Right atrium auricular region (tissue), 2 donors: ENCODE measurements around the gene RASGRF1. TPM values are rescaled to one million over a fixed set of nuclear protein-coding genes. Genes with fewer than 3 reads are reported as not detected.

Experiments used
- DNase-seq: peaks from one replicate; pipeline ENCODE4 v3.0.0-alpha.2; 2019; ENCODE audit warnings: low spot score
- H3K27ac ChIP-seq, 2 donors: fragments of 200-600 bp; sonication (generic); 1 replicate in 1 of 2; 2 replicates in 1 of 2; pipeline ENCODE4 v1.5.1; 2016 to 2019
- H3K27me3 ChIP-seq, 2 donors: fragments of 200-600 bp; sonication (generic); one replicate each; pipeline versions ENCODE4 v1.5.1 to v1.6.0; 2017 to 2019
- H3K36me3 ChIP-seq: fragments of 200-600 bp; sonication (generic); one replicate; pipeline ENCODE4 v1.5.1; 2016
- H3K4me1 ChIP-seq, 2 donors: fragments of 200-600 bp; sonication (generic); one replicate each; pipeline versions ENCODE4 v1.5.1 to v1.6.0; 2017 to 2019
- H3K4me3 ChIP-seq, 2 donors: fragments of 200-600 bp; sonication (generic); 1 replicate in 1 of 2; 2 replicates in 1 of 2; pipeline ENCODE4 v1.5.1; 2017 to 2019; ENCODE audit warnings: mild to moderate bottlenecking in 1 of 2, moderate library complexity in 1 of 2
- H3K9me3 ChIP-seq, 2 donors: fragments of 200-600 bp; sonication (generic); one replicate each; pipeline ENCODE4 v1.5.1; 2019
- CTCF ChIP-seq, 2 donors: fragments of 200-600 bp; sonication (generic); IDR thresholded peaks; one replicate each; pipeline ENCODE4 v1.5.1; 2019; ENCODE audit warnings: antibody characterized with exemption in 2 of 2
- total RNA-seq, 2 donors: library from RNA; depleted of rRNA; stranded (reverse); fragments of >200 nt; gene quantifications; one replicate each; pipeline ENCODE4 v1.1.0, GENCODE V29; 2016

Gene RASGRF1
- total RNA-seq, 2 donors from 2014 or later, result 1.0 TPM; not detected in 1

GRCh38 chr15:78915341-78916087, 175.1 kb downstream of the RASGRF1 start:
- Histone ChIP-seq H3K4me1 (peaks cover 0 to 38% of the 10 kb centered on the region in 2 donors), H3K4me3 (no peak overlapping the region), H3K36me3 (peaks cover 25% of the 10 kb centered on the region), H3K27me3 (no peaks in the 10 kb centered on the region), H3K27ac (peak overlapping the region; percentile 14 to 46), H3K9me3 (no peaks in the 10 kb centered on the region)
- no peak for DNase-seq
- no peak for TF ChIP-seq CTCF (IDR thresholded peaks at IDR 0.05)

- TF ChIP-seq CTCF (IDR thresholded peaks at IDR 0.05), result peak; percentile 18 to 66
- no peaks in the 10 kb centered on the region for H3K27me3 ChIP-seq
- H3K36me3 ChIP-seq, result peaks cover 24% of the 10 kb centered on the region
- no peak for DNase-seq
- no peak overlapping the region for H3K4me3 ChIP-seq
- H3K27ac ChIP-seq, result peak overlapping the region; percentile 25 to 46
- H3K9me3 ChIP-seq, result no peaks in the 10 kb centered on the region
- H3K4me1 ChIP-seq, result peaks cover 0 to 45% of the 10 kb centered on the region in 2 donors
Measured at GRCh38 chr15:78914027-78914764, 176.4 kb downstream of the RASGRF1 start.

- TF ChIP-seq CTCF (IDR thresholded peaks at IDR 0.05), result no peak
- Histone ChIP-seq H3K36me3 (peaks cover 17% of the 10 kb centered on the region), H3K4me3 (no peak overlapping the region), H3K4me1 (peaks cover 0 to 45% of the 10 kb centered on the region in 2 donors), H3K27me3 (no peaks in the 10 kb centered on the region), H3K27ac (no peak overlapping the region), H3K9me3 (no peaks in the 10 kb centered on the region)
- no peak for DNase-seq
Measured at GRCh38 chr15:78913012-78913411, 177.6 kb downstream of the RASGRF1 start.

GRCh38 chr15:78912316-78912715, 178.3 kb downstream of the RASGRF1 start:
- Histone ChIP-seq H3K27me3 (no peaks in the 10 kb centered on the region), H3K9me3 (no peaks in the 10 kb centered on the region), H3K36me3 (peaks cover 20% of the 10 kb centered on the region), H3K4me3 (no peak overlapping the region), H3K27ac (no peak overlapping the region), H3K4me1 (peaks cover 0 to 45% of the 10 kb centered on the region in 2 donors)
- no peak for TF ChIP-seq CTCF (IDR thresholded peaks at IDR 0.05)
- no peak for DNase-seq

GRCh38 chr15:78910271-78910670, 180.3 kb downstream of the RASGRF1 start:
- Histone ChIP-seq H3K27me3 (no peaks in the 10 kb centered on the region), H3K4me1 (peaks cover 0 to 42% of the 10 kb centered on the region in 2 donors), H3K4me3 (no peak overlapping the region), H3K27ac (no peak overlapping the region), H3K36me3 (peaks cover 33% of the 10 kb centered on the region), H3K9me3 (no peaks in the 10 kb centered on the region)
- no peak for DNase-seq
- no peak for TF ChIP-seq CTCF (IDR thresholded peaks at IDR 0.05)

Other genes with a start within 250 kb of the RASGRF1 start
- 100 to 1,000 TPM; 330 to 368 TPM for gene MORF4L1, start 217.9 kb downstream of the RASGRF1 start, total RNA-seq
- gene CTSH, start 145.7 kb downstream of the RASGRF1 start, total RNA-seq, result 100 to 1,000 TPM in 1 of 2 donors, 10 to 100 TPM in 1; 51.0 to 114 TPM
- under 1 TPM in 1 of 2 donors, not detected in 1; 0.20 TPM for gene ANKRD34C, start 191.9 kb upstream of the RASGRF1 start, total RNA-seq
- gene TMED3, start 220.3 kb upstream of the RASGRF1 start, total RNA-seq, result 10 to 100 TPM; 42.7 to 64.0 TPM